Measurements from ENCODE around the gene ZNF8.

The ZNF8 gene

DNA sequence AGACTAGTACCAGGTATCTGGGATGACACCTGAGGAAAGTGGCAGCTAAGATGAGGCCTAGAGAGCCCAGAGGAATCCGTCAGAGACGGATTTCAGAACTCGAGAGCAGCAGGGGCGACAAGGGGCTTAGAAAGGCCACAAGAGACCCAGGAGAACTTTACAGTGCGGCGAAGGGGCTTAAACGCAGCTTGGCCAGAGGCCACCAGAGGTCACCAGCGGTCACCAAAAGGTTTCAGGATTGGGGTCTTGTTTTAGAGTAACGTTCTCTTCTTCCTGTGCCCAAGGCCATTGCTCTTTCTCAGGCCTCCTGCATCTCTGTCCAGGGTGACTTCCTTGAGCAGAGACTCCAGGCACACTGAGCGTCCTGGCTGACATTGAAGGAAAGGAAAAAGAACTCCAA, 50.2 kb downstream of the ZNF8 start:
- DNase-seq (ENCODE audit: low read depth in 2 of 2) = no peak
- no peak for TF ChIP-seq CTCF (IDR thresholded peaks at IDR 0.05; ENCODE audit: low read depth, low read length)
- H3K4me3 ChIP-seq (replicated peaks in 1 of 2; ENCODE audit: low read depth in 2 of 2, low read length in 2 of 2) = no peak overlapping the region

DNA sequence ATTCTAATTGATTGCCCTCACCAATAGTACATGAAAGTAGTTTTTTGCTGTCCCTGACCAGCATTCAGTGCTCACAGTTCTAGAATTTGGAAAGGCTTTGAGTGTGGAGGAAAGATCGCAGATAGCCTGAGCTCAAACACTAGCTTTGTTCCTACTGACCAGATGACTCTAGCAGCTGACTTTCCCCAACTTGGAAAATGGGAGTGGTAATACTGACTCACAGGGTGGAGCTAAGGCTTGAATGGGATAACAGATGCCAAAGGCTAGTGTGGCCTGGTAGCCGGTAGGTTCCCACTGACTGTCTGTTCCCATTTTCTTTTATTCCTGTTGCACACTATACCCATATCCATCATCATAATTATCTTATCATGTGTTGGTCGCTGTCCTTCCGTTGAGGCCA, 51.7 kb downstream of the ZNF8 start:
- DNase-seq (ENCODE audit: low read depth in 2 of 2) = peak; percentile 70 to 84
- H3K4me3 ChIP-seq (replicated peaks in 1 of 2; ENCODE audit: low read depth in 2 of 2, low read length in 2 of 2) = no peak overlapping the region
- TF ChIP-seq CTCF (IDR thresholded peaks at IDR 0.05; ENCODE audit: low read depth, low read length) = no peak

GRCh38 chr19:58332697-58333096, 53.9 kb downstream of the ZNF8 start:
- no peak overlapping the region for H3K4me3 ChIP-seq (replicated peaks in 1 of 2; ENCODE audit: low read depth in 2 of 2, low read length in 2 of 2)
- DNase-seq (ENCODE audit: low read depth in 2 of 2) = no peak
- TF ChIP-seq CTCF (IDR thresholded peaks at IDR 0.05; ENCODE audit: low read depth, low read length) = no peak

DNA sequence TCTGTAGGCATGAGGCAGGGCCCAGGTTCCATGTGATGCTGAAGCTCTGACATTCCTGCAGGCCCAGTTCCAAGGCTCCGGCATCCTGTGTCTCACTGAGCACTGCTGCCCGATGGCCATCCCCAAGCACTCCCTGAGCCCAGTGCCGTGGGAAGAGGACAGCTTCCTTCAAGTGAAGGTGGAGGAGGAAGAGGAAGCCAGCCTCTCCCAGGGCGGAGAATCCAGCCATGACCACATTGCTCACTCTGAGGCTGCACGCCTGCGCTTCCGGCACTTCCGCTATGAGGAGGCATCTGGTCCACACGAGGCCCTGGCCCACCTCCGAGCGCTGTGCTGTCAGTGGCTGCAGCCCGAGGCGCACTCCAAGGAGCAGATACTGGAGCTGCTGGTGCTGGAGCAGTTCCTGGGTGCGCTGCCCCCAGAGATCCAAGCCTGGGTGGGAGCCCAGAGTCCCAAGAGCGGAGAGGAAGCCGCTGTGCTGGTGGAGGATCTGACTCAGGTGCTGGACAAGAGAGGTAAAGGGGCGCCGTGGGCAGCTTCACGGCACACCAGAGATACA, 56.0 kb downstream of the ZNF8 start:
- H3K4me3 ChIP-seq (replicated peaks in 1 of 2; ENCODE audit: low read depth in 2 of 2, low read length in 2 of 2) = no peak overlapping the region
- DNase-seq (ENCODE audit: low read depth in 2 of 2) = no peak
- TF ChIP-seq CTCF (IDR thresholded peaks at IDR 0.05; ENCODE audit: low read depth, low read length) = no peak

DNA sequence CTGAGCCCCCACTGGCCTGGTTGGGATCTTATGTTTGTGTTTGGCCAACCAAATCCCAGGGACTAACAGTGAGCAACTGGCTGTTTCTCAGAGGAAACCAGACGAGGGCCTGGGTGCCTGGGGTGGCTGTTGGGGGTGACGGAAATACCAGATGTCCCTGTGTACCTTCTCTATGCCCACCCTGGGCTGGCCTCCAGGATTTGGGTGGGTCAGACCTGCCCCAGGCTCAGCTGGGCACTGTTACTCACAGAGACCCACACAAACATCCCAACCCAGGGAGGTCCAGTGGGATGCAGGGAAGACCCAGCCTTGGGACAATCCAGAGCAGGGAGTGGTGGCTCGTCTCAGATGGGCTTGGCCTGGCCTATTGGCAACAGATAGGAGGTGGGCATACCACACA, 56.9 kb downstream of the ZNF8 start:
- no peak for DNase-seq (ENCODE audit: low read depth in 2 of 2)
- TF ChIP-seq CTCF (IDR thresholded peaks at IDR 0.05; ENCODE audit: low read depth, low read length) = no peak
- no peak overlapping the region for H3K4me3 ChIP-seq (replicated peaks in 1 of 2; ENCODE audit: low read depth in 2 of 2, low read length in 2 of 2)

DNA sequence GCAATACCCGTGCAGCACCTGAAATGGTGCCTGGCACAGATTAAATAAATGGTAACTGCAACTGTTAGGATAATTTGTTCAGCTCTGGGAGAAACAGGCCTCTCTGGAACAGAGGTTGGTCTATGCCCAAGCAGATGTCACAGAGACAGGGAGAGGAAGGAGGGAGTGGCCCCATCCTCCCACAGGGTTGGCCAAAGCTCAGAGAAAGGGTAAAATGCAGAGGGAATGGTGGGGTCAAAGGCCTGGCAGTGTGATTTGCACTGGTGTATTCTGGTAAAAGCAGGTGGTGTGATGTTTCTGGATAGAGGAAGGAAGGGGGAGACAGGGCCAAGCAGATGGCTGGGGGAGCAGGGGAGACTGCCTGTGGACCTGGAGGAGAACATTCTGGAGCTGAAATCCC, 57.5 kb downstream of the ZNF8 start:
- no peak overlapping the region for H3K4me3 ChIP-seq (replicated peaks in 1 of 2; ENCODE audit: low read depth in 2 of 2, low read length in 2 of 2)
- TF ChIP-seq CTCF (IDR thresholded peaks at IDR 0.05; ENCODE audit: low read depth, low read length) = no peak
- DNase-seq (ENCODE audit: low read depth in 2 of 2) = no peak

DNA sequence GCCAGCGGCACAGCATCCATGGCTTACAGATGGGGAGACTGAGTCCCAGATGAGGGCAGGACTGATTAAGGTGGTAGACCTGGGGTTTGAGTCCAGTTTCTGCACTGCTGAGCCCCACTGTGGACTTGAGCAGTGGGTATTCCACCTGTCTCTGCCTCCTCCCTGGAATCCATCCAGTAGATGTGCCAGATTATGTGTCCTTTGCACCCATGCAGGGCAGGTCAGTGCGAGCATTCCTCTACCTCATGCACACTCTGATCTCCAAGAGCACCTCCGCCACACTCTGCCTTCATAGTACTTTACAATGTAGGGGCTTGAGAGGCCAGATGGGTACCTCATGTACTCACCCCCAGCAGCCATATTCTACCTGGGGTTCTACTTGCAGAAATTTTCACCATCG, 58.1 kb downstream of the ZNF8 start:
- DNase-seq (ENCODE audit: low read depth in 2 of 2) = no peak
- no peak overlapping the region for H3K4me3 ChIP-seq (replicated peaks in 1 of 2; ENCODE audit: low read depth in 2 of 2, low read length in 2 of 2)
- no peak for TF ChIP-seq CTCF (IDR thresholded peaks at IDR 0.05; ENCODE audit: low read depth, low read length)
